GM21576 (cell line): ENCODE results near the gene NKD1.

Experiments used
- ATAC-seq: cut with Tn5 transposase; IDR thresholded peaks from one replicate; pipeline ENCODE4 v1.9.1; 2021; ENCODE audit warnings: mild to moderate bottlenecking, moderate library complexity; ENCODE audit not compliant: unreplicated experiment

NKD1 gene

GRCh38 chr16:50537533-50538290, 10.5 kb upstream of the NKD1 start:
- no peak for ATAC-seq

- ATAC-seq = no peak
These were observed 9.7 kb upstream of the NKD1 start for GRCh38 chr16:50538411-50539052.

DNA sequence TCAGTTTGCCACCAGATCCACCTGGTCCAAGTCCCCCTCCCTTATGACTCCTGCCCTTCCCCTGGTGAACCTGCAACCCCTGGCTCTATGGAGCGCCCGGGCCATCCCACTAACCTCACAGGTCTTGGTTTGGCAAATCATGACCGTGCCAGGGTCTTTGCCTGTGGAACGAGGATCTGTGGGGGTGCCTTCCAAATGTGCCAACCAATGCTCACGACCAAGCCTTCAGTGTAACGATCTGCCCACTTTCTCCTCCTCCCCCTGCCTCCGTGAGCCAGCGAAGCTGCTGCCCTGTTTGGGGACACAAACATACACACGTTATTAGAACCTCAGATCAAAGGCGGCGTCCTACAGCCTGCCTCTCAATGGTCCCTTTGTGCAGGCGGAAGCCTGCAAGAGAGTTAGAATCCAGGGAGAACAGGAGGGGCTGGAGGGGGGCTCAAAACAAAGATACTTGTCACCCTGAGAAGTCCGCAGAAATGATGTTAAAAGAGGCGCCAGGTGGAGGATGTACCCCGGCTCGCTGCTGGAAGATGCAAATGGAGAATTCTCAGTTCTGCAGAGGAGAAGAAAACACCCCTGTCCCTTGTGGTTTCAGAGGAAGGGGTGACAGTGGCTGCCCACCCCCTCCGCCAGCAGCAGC, 9.0 kb upstream of the NKD1 start:
- ATAC-seq = no peak

DNA sequence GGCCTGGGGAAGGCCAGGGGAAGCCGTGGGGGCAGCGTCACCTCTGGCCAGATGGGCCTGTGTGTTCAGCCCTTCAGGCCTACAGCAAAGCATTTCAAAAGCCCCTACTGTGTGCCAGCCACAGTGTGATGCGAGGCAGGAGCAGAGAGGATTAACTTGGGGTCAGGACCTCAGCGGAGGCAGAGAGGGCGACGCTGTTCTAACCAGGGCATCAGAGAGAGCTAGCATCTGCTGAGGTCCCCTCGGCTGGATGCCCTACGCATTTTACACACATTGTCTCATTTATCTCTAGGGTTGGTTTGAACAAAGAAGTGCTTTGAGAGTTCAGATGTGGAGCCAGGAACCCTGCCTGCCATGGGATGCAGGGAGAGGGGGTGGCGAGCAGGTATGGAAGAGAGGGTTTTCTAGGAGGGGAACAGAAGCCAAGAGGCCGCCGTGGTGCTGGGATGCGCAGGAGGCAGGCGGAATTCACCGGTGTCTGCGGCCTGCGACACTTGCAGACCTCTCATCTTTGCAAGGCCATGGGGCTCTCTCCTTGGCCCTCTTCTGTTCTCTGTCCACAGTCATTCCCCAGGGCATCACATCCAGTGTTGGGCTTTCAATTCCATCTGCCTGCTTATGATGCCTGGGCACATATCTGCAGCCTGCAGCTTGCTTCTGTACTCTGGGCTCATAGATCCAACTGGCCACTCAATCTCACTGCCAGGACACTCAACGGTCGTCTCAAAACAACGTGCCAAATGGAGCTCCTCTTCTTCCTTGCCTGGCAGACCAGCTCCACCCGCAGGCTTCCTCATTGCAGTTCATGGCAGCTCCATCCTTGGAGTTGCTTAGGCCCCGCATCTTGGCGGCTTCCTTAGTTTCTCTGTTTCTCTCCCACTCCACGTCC, 8.1 kb upstream of the NKD1 start:
- no peak for ATAC-seq

DNA sequence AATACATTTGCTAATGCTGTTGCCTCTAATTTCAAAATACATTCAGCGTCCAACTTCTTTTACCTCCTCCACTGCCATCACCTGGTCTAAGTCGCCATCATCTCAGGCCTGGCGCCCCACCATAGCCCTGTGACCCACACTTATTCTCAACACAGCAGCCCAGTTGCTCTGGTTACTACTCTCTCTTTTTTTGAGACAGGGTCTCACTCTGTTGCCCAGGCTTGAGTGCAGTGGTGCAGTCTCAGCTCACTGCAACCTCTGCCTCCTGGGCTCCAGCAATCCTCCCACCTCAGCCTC, 7.5 kb upstream of the NKD1 start:
- no peak for ATAC-seq

GRCh38 chr16:50542703-50543102, 5.5 kb upstream of the NKD1 start:
- no peak for ATAC-seq

- no peak for ATAC-seq
These were observed 2.1 kb upstream of the NKD1 start for GRCh38 chr16:50546125-50546524.

DNA sequence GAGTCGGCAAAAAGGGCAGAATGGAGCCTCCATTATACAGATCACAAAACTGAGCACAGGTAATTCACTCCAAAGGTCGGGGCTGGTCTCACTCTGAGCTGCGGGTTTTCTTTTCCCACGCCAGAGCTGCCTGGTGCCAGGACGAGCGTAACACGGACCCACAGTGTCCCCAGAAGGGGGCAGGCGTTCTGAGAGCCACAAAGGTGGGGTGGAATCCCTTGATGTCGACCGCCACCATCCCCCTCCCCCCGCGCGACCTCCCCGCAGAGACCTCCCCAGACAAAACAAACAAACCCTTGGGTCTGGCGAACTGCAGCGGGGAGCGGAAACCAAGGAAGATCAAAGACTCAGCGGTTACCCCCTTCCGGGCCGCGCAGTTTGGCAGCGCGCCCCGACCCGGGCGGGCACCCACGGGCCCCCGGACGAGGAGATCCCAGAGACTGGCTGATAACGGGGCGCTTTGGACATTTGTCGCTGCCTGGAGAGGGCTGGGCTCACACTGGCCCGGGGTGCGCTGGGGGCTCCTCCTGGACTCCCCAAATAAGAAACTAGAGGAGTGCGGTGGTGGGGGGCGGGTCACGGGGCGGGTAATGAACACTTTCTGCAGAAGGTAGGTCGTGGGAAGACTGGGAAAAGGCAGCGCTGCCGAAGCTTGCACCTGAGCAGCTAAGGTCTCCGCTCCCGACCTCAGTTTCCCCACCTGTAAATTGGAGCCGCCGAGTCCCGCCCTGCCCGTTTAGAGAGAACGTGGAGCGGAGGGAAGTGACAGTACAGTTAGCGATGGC, 664 bp upstream of the NKD1 start:
- ATAC-seq = no peak

DNA sequence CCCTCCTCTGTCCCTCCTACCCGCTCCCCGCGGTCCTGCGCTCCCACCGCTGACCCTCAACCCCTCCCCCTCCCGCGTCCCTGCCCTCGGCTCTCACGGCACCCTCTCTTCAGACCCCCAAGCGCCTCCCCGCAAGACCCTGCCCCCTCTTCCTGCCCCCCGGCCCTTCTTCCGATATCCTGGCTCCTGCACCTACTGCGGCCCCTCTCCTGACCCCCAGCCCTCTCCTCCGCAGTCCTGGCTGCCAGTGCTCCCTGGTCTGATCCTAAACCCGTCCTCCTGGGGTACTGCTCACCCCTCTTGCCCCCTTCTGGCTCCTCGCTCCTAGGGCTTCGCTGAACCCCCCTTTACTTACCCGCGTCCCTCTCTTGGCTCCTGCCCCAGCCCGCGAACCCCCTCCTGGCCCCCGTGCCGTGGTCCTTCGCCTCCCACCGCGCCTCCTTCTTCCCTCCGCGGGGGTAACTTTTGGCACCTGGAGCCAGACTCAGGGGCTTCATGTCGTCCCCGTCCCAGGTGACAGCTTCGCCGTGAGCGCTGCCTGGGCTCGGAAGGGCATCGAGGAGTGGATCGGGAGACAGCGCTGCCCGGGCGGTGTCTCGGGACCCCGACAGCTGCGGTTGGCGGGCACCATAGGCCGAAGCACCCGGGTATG, 839 bp downstream of the NKD1 start:
- ATAC-seq = no peak

- no peak for ATAC-seq
These were observed 1.3 kb downstream of the NKD1 start for GRCh38 chr16:50549561-50549915.

DNA sequence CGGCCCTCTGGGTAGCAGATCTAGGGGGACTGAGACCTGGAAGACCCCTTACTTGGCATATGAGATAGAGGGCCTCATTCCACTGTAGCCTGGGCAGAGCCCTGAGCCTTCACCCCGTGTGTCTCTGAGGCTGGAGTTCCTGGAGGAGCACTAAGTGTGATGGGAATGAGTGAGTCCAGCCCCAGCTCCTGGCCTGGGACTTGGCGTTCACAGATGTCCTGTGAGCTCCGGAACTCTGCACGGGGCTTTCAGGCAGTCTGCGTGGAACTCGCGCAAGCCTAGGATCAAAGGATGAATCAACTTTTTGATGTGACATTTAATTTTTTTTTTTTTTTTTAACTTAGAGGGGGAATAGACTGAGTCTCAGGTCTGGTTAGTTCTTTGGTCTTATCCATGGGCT, 1.8 kb downstream of the NKD1 start:
- ATAC-seq = no peak

DNA sequence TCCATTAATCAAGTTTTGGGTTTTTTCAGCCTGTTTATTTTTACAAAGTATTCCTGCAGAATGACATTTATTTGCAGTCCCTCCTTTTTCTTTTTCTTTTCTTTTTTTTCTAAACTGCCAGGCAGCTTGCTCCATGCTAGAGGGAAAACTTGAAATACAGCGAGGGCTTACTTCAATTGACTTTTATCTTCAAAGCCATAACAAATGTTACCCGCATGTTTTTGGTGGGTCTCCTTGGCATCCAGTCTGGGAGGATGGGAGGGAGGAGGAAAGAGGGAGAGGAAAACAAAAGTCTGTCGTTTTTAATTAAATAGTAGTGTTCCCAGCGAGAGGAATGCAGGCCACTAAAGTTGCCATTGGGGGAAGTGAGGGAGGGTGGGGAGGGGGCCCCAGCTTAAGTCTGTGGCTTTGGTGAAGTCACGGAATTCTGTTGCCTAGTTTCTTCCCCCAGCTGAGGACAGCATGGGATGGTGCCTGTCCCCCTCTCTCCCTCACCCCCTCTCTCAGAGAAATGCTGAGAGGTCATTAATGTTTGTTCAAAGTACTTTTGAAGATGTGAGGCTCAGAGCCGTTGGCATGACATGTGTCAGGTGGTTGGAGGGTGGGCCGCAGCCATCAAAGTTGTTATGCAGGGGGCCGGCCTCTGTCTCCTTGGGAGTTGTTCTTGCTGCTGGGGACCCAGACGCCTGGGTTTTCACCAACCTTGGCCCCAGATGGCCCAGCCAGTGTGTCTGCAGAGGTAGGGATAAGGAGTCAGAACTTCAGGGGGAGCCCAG, 2.9 kb downstream of the NKD1 start:
- ATAC-seq = no peak

DNA sequence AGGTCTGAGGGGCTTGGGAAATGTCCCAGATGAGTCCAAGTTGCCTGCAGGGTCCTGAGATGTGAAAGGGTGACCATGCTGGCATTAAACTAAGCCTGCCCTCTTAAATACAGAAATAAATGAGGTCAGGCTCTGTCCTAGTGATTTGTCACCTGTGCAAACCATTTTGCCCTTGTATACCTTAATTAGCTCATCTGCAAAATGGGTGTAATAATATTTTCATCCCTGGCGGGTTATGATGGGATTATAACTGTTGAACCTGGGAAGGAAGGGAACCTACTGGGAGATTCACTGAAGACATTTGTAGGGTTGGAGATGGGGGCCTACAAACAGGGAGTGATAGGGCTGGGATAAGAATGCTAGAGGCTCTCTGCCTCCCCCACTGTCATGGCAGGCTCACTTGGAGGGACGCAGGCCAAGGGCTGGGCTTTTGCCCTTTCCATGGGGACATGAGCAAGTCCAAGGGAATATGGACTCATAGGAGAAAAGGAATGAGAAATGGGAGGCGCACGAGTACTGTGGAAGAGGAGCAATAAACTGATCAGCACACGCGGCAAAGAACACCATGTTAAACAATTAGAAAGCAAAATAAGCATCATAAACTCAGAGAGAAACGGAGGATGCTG, 4.4 kb downstream of the NKD1 start:
- ATAC-seq = no peak

DNA sequence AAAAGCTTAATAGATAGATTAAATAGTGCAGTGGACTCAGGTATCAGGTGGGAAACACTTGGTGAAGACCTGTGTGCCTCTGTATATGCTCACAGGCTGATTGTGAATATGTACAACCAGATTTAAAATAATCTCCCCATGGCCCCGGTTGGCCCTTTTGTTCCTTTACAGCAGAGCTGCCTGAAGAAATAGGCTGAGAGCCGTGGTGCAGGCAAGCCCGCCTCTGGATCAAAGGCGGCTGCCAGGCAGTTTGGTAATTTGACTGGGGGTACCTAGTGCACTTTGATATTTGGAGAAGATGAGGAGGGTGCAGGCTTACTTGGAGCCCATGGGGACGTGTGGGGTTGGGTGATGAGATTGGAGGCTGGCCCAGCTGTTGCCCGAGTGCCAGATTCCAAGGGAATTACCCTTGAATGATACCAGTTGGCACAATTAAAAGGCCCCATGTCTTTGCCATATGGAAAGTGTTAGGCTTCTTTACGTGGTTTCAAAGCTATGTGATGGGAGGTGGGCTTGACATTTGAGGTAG, 5.0 kb downstream of the NKD1 start:
- ATAC-seq = no peak

DNA sequence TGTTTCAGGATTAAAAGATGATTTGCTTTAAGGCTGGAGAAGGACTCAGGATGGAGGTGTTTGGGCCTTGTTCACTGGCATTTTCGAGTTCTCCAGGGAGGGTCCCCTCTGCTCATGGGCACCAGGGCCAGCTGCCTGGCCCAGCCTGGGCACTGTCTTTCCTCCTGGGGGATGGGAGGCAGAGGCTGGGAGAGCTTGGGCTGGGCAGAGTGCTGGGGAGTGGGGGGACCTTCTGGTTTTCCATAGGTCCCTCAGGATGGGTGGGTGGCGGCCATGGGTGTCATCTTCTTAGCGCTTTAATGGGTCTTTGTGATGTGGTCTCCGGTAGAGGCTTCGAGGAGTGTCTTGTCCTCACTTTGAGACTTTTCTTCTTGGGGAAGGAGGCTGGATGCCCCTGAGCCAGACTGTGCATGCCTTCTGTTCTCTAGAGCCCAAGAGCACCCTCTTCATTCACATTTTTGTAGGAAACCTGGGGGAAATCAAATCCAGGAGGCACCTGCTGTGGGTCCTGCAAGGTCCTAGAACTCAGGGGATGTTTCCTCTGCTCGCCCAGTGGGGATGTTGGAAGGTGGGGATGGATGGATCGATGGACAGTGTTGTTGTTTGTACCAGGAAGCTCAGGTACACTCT, 5.7 kb downstream of the NKD1 start:
- ATAC-seq = no peak

DNA sequence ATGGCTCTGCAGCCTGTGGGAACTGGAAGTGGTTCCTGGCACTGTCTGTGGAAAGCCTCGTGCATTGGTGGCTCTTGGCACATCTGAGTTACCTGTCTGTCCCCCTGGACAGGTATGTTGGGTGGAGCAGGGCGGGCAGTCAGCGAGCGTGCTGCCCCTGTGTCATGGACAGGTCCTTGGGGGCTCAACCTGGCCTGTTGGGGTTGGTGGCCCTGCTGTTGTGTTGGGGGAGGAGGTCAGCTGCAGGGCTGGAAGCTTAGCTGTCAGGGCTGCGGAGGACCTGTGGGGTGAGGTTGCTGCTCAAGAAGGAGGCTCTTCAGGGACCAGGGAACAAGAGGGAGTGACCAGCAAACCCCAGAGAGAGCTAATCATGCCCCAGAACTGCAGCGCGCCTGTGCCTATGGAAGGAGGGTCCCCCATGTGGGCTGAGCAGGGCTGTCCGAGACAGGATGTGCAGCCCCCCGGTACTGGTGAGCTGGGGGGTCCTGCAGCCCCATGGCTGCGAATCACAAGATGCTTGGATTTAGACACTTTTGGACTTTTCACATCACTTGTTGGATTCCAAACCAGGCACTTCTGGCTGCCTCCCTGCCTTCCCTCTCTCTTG, 7.2 kb downstream of the NKD1 start:
- ATAC-seq = no peak

DNA sequence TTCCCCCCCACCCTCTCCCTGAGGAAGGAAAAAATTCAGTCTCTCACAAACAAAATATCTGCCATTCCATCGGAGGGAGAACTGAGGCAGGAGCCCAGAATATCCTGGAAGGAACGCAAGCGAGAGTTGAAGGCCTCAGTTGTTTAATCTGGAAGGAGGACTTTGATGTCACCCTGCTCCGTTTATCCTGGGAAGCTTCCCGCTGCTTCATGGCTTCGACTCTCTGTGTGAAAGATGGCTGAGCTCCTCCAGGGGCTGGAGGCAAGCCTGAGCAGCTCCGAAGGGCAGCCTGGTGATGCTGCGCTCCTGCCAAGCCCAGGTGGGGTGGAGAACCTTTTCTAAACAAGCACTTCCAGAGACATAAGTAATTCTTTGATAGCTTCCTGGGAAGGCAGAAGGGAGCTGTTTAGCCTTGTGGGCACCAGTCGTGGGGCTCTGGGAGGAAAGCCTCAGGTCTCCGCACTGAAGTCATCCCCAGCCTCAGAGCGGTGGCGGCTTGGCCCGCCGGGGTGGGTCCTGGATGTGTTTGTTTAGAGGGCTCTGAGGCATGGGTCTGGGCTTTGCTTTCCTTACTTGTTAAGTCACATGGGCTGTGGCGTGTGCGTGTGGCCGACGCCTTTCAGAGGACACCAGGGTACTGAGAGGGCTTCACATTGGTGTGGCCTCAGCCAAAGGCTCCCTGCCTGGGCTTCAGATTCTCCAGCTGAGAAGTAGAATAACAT, 7.9 kb downstream of the NKD1 start:
- ATAC-seq = no peak
